HepG2 (cell line): Measurements from ENCODE around the gene ESRP2.

ENCODE experiments used
- IRX3 ChIP-seq: sonication (generic); formaldehyde crosslinking; IDR thresholded peaks from 2 replicates; pipeline ENCODE4 v1.8.1; 2023; ENCODE audit warnings: mild to moderate bottlenecking, low read depth, missing genetic modification reagents, borderline replicate concordance
- JUN ChIP-seq: sonication (generic); formaldehyde crosslinking; IDR thresholded peaks from 2 replicates; pipeline ENCODE4 v1.4.0; 2020; ENCODE audit warnings: mild to moderate bottlenecking, missing genetic modification reagents
- POLR2A ChIP-seq, 2 experiments: IDR thresholded peaks; 2 replicates each; pipeline ENCODE4 v1.6.1; 2011; ENCODE audit warnings: low read depth in 2 of 2, low read length in 2 of 2, mild to moderate bottlenecking in 1 of 2, moderate library complexity in 1 of 2; ENCODE audit not compliant: insufficient read depth in 1 of 2
- POLR2AphosphoS5 ChIP-seq: IDR thresholded peaks from 2 replicates; pipeline ENCODE4 v1.6.1; 2012; ENCODE audit warnings: low read depth, low read length
- SMAD1 ChIP-seq: sonication (generic); formaldehyde crosslinking; IDR thresholded peaks from 2 replicates; pipeline ENCODE4 v1.4.0; 2020; ENCODE audit warnings: missing genetic modification reagents, low read depth, mild to moderate bottlenecking, borderline replicate concordance
- ZNF331 ChIP-seq: sonication (generic); formaldehyde crosslinking; IDR thresholded peaks from 2 replicates; pipeline ENCODE4 v1.4.0; 2020; ENCODE audit warnings: missing genetic modification reagents
- TF ChIP-seq, protein P1 (sequence below): sonication (generic); formaldehyde crosslinking; IDR thresholded peaks from 2 replicates; pipeline ENCODE4 v1.4.0; 2020; ENCODE audit warnings: missing genetic modification reagents
- TF ChIP-seq, protein P2 (sequence below), 2 experiments: sonication (generic) in 1 of 2; formaldehyde crosslinking in 1 of 2; IDR thresholded peaks; 2 replicates each; pipeline versions ENCODE4 v1.5.1 to v1.6.1; 2011 to 2020; ENCODE audit warnings: borderline replicate concordance in 1 of 2, low read depth in 1 of 2, low read length in 1 of 2, mild to moderate bottlenecking in 1 of 2, missing genetic modification reagents in 1 of 2, moderate library complexity in 1 of 2
- TF ChIP-seq, protein P3 (sequence below): sonication (generic); formaldehyde crosslinking; IDR thresholded peaks from 2 replicates; pipeline ENCODE4 v1.4.0; 2020; ENCODE audit warnings: missing genetic modification reagents, borderline replicate concordance

DNA sequence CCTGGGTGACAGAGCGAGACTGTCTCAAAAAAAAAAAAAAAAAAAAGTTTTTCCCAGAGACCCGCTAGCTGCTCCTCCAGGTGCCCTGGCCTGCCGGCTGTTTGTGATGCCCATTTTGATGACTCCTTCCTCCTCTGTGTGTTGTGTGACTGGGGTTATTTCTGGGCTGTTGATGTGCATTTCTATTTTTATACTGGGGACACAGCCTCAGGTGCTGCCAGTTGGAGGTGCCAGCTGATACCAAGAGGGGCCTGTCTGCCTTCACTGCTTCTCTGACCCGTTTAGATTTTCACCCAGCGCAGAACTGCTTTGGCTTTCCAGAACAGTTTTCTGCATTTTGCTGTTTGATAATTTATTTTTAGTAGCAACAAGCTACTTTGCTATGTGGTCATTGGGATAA lies 15.9 kb upstream of the ESRP2 start:
- no peak for TF ChIP-seq ZNF331 (CRISPR knock-in tag)
- TF ChIP-seq SMAD1 (CRISPR knock-in tag) = no peak
- TF ChIP-seq, protein P1, sequence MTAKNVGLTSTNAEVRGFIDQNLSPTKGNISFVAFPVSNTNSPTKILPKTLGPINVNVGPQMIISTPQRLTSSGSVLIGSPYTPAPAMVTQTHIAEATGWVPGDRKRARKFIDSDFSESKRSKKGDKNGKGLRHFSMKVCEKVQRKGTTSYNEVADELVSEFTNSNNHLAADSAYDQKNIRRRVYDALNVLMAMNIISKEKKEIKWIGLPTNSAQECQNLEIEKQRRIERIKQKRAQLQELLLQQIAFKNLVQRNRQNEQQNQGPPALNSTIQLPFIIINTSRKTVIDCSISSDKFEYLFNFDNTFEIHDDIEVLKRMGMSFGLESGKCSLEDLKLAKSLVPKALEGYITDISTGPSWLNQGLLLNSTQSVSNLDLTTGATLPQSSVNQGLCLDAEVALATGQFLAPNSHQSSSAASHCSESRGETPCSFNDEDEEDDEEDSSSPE (CRISPR knock-in tag) = no peak
- TF ChIP-seq, protein P2, sequence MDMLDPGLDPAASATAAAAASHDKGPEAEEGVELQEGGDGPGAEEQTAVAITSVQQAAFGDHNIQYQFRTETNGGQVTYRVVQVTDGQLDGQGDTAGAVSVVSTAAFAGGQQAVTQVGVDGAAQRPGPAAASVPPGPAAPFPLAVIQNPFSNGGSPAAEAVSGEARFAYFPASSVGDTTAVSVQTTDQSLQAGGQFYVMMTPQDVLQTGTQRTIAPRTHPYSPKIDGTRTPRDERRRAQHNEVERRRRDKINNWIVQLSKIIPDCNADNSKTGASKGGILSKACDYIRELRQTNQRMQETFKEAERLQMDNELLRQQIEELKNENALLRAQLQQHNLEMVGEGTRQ (IDR thresholded peaks at IDR 0.05; ENCODE audit: low read depth, low read length) = no peak
- TF ChIP-seq, protein P2 (CRISPR knock-in tag; IDR thresholded peaks at IDR 0.05; ENCODE audit: borderline replicate concordance) = no peak
- TF ChIP-seq IRX3 = no peak
- TF ChIP-seq POLR2A (IDR thresholded peaks at IDR 0.05; ENCODE audit: insufficient read depth in 1 of 2, low read depth in 2 of 2, low read length in 2 of 2) = no peak
- no peak for TF ChIP-seq POLR2AphosphoS5
- TF ChIP-seq JUN (CRISPR knock-in tag) = no peak
- TF ChIP-seq, protein P3, sequence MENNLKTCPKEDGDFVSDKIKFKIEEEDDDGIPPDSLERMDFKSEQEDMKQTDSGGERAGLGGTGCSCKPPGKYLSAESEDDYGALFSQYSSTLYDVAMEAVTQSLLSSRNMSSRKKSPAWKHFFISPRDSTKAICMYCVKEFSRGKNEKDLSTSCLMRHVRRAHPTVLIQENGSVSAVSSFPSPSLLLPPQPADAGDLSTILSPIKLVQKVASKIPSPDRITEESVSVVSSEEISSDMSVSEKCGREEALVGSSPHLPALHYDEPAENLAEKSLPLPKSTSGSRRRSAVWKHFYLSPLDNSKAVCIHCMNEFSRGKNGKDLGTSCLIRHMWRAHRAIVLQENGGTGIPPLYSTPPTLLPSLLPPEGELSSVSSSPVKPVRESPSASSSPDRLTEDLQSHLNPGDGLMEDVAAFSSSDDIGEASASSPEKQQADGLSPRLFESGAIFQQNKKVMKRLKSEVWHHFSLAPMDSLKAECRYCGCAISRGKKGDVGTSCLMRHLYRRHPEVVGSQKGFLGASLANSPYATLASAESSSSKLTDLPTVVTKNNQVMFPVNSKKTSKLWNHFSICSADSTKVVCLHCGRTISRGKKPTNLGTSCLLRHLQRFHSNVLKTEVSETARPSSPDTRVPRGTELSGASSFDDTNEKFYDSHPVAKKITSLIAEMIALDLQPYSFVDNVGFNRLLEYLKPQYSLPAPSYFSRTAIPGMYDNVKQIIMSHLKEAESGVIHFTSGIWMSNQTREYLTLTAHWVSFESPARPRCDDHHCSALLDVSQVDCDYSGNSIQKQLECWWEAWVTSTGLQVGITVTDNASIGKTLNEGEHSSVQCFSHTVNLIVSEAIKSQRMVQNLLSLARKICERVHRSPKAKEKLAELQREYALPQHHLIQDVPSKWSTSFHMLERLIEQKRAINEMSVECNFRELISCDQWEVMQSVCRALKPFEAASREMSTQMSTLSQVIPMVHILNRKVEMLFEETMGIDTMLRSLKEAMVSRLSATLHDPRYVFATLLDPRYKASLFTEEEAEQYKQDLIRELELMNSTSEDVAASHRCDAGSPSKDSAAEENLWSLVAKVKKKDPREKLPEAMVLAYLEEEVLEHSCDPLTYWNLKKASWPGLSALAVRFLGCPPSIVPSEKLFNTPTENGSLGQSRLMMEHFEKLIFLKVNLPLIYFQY = no peak
